Neural cell (in vitro differentiated cells): ENCODE results near the gene DACT2. TPM values are rescaled to one million over a fixed set of nuclear protein-coding genes. Genes with fewer than 3 reads are reported as not detected.

ENCODE experiments used
- H2AFZ ChIP-seq: fragments of 200-600, 300-800 bp; sonication (generic), shearing (Covaris generic); 2 replicates; pipeline ENCODE4 v1.6.0; 2014; ENCODE audit warnings: low read depth, mild to moderate bottlenecking, antibody characterized with exemption, low read length, moderate library complexity
- H3F3A ChIP-seq: fragments of 200-600 bp; shearing (Covaris generic); 2 replicates; pipeline ENCODE4 v1.6.1; 2016; ENCODE audit warnings: mild to moderate bottlenecking, moderate library complexity, mixed read lengths, antibody characterized with exemption, low read length; ENCODE audit not compliant: insufficient read depth, poor library complexity, severe bottlenecking
- H3K27ac ChIP-seq: fragments of 200-600, 300-800 bp; sonication (generic), shearing (Covaris generic); 2 replicates; pipeline ENCODE4 v1.5.1; 2014; ENCODE audit warnings: mild to moderate bottlenecking, low read length, moderate library complexity
- H3K27me3 ChIP-seq: fragments of 300-800, 200-600 bp; sonication (generic), shearing (Covaris generic); 2 replicates; pipeline ENCODE4 v1.6.0; 2014; ENCODE audit warnings: mild to moderate bottlenecking, low read depth, low read length, moderate library complexity; ENCODE audit not compliant: insufficient read depth
- H3K36me3 ChIP-seq: fragments of 300-800, 200-600 bp; sonication (generic), shearing (Covaris generic); 2 replicates; pipeline ENCODE4 v1.5.1; 2014; ENCODE audit warnings: mild to moderate bottlenecking, antibody characterized with exemption, low read length, moderate library complexity; ENCODE audit not compliant: insufficient read depth
- H3K4me2 ChIP-seq: fragments of 300-800, 200-600 bp; sonication (generic), shearing (Covaris generic); 2 replicates; pipeline ENCODE4 v1.6.0; 2014; ENCODE audit warnings: mild to moderate bottlenecking, low read length
- H3K4me3 ChIP-seq: fragments of 300-800, 200-600 bp; sonication (generic), shearing (Covaris generic); 2 replicates; pipeline ENCODE4 v1.5.1; 2014; ENCODE audit warnings: mild to moderate bottlenecking, low read length, moderate library complexity
- H3K79me2 ChIP-seq: fragments of 200-600 bp; shearing (Covaris generic); replicated peaks from 2 replicates; pipeline ENCODE4 v1.6.0; 2014; ENCODE audit warnings: mild to moderate bottlenecking, low read length, moderate library complexity; ENCODE audit not compliant: insufficient read depth
- H3K9ac ChIP-seq: fragments of 300-800, 200-600 bp; sonication (generic), shearing (Covaris generic); 2 replicates; pipeline ENCODE4 v1.6.1; 2016; ENCODE audit warnings: mild to moderate bottlenecking, low read length, mixed read lengths
- H3K9me2 ChIP-seq: fragments of 200-600 bp; shearing (Covaris generic); 2 replicates; pipeline ENCODE4 v1.6.1; 2016; ENCODE audit warnings: mild to moderate bottlenecking, low read length, mixed read lengths; ENCODE audit not compliant: insufficient read depth
- H3K9me3 ChIP-seq: fragments of 200-600, 300-800 bp; sonication (generic), shearing (Covaris generic); 2 replicates; pipeline ENCODE4 v1.6.1; 2016; ENCODE audit warnings: mild to moderate bottlenecking, mixed run types, low read length, moderate library complexity, mixed read lengths
- H4K20me1 ChIP-seq: fragments of 200-600 bp; shearing (Covaris generic); 2 replicates; pipeline ENCODE4 v1.6.1; 2016; ENCODE audit warnings: mild to moderate bottlenecking, mixed run types; ENCODE audit not compliant: insufficient read depth
- EP300 ChIP-seq: fragments of 450-650 bp; conservative IDR thresholded peaks from 2 replicates; pipeline ENCODE4 v1.6.1; 2014; ENCODE audit warnings: antibody characterized with exemption, mild to moderate bottlenecking, moderate library complexity; ENCODE audit not compliant: poor library complexity, severe bottlenecking
- EZH2 ChIP-seq: fragments of 200-600, 300-800 bp; shearing (Covaris generic), sonication (generic); IDR thresholded peaks from 2 replicates; pipeline ENCODE4 v1.6.1; 2014; ENCODE audit warnings: antibody characterized with exemption, low read length, borderline replicate concordance, mild to moderate bottlenecking; ENCODE audit not compliant: insufficient read depth, poor library complexity, severe bottlenecking
- MXI1 ChIP-seq: fragments of 450-650 bp; conservative IDR thresholded peaks from 2 replicates; pipeline ENCODE4 v1.6.1; 2014; ENCODE audit warnings: antibody characterized with exemption, mild to moderate bottlenecking; ENCODE audit not compliant: poor library complexity, severe bottlenecking
- POLR2AphosphoS5 ChIP-seq: IDR thresholded peaks from 2 replicates; pipeline ENCODE4 v1.6.1; 2012
- RAD21 ChIP-seq: fragments of 450-650 bp; conservative IDR thresholded peaks from 2 replicates; pipeline ENCODE4 v1.6.1; 2014; ENCODE audit warnings: antibody characterized with exemption, mild to moderate bottlenecking, moderate library complexity
- SMC3 ChIP-seq: fragments of 450-650 bp; conservative IDR thresholded peaks from 2 replicates; pipeline ENCODE4 v1.6.1; 2014; ENCODE audit warnings: antibody characterized with exemption, mild to moderate bottlenecking, moderate library complexity; ENCODE audit not compliant: poor library complexity
- TAF1 ChIP-seq: IDR thresholded peaks from 2 replicates; pipeline ENCODE4 v1.6.1; 2012; ENCODE audit warnings: low read depth
- polyA plus RNA-seq: library from polyadenylated mRNA; depleted of rRNA; stranded (reverse); fragments of >200 nt; gene quantifications from 2 replicates; pipeline ENCODE4 v1.2.3, GENCODE V29; 2014
- TF ChIP-seq, protein P1 (sequence below): fragments of 450-650 bp; IDR thresholded peaks from 2 replicates; pipeline ENCODE4 v1.5.1; 2014; ENCODE audit warnings: antibody characterized with exemption, mild to moderate bottlenecking, moderate library complexity; ENCODE audit not compliant: poor library complexity, severe bottlenecking
- TF ChIP-seq, protein P2 (sequence below): IDR thresholded peaks from 2 replicates; pipeline ENCODE4 v1.6.1; 2012; ENCODE audit warnings: borderline replicate concordance

Gene DACT2
- polyA plus RNA-seq, 1 donor from 2014 or later, result 0.48 TPM

DNA sequence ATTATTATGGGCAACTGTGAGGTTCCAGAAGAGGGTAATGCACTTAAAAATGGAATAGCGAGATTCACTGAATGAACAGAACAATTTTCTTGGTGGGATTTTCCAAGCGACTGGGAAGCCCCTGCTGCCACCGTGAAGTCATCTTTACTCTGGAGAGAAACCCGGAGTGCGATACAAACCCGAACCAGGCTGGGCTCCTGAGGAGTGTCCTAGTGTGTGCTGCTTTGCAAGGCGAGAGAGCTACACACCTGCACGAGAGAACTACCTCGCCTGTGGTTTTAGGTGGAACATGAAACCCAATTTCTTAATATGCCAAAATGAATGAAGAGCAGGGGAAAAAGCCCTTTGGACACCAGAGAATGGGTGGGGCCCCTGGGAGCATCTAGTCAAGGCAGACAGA lies 33.5 kb upstream of the DACT2 start:
- H4K20me1 ChIP-seq, result no peaks in the 10 kb centered on the region
- TF ChIP-seq POLR2AphosphoS5, result no peak
- no peak for TF ChIP-seq EZH2
- TF ChIP-seq EP300, result no peak
- no peak for TF ChIP-seq TAF1
- TF ChIP-seq SMC3, result no peak
- no peak for TF ChIP-seq MXI1
- TF ChIP-seq, protein P1, sequence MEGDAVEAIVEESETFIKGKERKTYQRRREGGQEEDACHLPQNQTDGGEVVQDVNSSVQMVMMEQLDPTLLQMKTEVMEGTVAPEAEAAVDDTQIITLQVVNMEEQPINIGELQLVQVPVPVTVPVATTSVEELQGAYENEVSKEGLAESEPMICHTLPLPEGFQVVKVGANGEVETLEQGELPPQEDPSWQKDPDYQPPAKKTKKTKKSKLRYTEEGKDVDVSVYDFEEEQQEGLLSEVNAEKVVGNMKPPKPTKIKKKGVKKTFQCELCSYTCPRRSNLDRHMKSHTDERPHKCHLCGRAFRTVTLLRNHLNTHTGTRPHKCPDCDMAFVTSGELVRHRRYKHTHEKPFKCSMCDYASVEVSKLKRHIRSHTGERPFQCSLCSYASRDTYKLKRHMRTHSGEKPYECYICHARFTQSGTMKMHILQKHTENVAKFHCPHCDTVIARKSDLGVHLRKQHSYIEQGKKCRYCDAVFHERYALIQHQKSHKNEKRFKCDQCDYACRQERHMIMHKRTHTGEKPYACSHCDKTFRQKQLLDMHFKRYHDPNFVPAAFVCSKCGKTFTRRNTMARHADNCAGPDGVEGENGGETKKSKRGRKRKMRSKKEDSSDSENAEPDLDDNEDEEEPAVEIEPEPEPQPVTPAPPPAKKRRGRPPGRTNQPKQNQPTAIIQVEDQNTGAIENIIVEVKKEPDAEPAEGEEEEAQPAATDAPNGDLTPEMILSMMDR, result no peak
- TF ChIP-seq RAD21, result no peak
- TF ChIP-seq, protein P2, sequence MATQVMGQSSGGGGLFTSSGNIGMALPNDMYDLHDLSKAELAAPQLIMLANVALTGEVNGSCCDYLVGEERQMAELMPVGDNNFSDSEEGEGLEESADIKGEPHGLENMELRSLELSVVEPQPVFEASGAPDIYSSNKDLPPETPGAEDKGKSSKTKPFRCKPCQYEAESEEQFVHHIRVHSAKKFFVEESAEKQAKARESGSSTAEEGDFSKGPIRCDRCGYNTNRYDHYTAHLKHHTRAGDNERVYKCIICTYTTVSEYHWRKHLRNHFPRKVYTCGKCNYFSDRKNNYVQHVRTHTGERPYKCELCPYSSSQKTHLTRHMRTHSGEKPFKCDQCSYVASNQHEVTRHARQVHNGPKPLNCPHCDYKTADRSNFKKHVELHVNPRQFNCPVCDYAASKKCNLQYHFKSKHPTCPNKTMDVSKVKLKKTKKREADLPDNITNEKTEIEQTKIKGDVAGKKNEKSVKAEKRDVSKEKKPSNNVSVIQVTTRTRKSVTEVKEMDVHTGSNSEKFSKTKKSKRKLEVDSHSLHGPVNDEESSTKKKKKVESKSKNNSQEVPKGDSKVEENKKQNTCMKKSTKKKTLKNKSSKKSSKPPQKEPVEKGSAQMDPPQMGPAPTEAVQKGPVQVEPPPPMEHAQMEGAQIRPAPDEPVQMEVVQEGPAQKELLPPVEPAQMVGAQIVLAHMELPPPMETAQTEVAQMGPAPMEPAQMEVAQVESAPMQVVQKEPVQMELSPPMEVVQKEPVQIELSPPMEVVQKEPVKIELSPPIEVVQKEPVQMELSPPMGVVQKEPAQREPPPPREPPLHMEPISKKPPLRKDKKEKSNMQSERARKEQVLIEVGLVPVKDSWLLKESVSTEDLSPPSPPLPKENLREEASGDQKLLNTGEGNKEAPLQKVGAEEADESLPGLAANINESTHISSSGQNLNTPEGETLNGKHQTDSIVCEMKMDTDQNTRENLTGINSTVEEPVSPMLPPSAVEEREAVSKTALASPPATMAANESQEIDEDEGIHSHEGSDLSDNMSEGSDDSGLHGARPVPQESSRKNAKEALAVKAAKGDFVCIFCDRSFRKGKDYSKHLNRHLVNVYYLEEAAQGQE, result no peak

DNA sequence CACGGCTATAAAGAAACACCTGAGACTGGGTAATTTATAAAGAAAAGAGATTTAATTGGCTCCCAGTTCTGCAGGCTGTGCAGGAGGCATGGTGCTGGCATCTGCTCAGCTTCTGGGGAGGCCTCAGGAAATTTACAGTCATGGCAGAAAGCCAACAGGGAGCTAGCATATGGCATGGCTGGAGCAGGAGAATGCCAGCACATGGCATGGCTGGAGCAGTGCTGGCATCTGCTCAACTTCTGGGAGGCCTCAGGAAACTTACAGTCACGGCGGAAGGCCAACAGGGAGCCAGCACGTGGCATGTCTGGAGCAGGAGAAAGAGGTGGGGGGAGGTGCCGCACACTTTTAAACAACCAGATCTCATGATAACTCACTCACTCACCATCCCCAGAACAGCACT lies 32.5 kb upstream of the DACT2 start:
- Histone ChIP-seq H3K27me3 (no peaks in the 10 kb centered on the region), H3F3A (no peaks in the 10 kb centered on the region), H4K20me1 (no peaks in the 10 kb centered on the region), H3K27ac (no peak overlapping the region), H3K4me2 (no peak overlapping the region), H2AFZ (no peak overlapping the region), H3K9me2 (no peaks in the 10 kb centered on the region), H3K4me3 (no peak overlapping the region), H3K79me2 (no peaks in the 10 kb centered on the region), H3K9ac (no peak overlapping the region), H3K36me3 (no peaks in the 10 kb centered on the region), H3K9me3 (no peaks in the 10 kb centered on the region)
- TF ChIP-seq, protein P2, result no peak

More for the DNA sequence above, 33.5 kb upstream of the DACT2 start:
- Histone ChIP-seq H3K36me3 (no peaks in the 10 kb centered on the region), H3K9ac (no peak overlapping the region), H3K9me2 (no peaks in the 10 kb centered on the region), H3K27me3 (no peaks in the 10 kb centered on the region), H3K4me2 (no peak overlapping the region), H3F3A (no peaks in the 10 kb centered on the region), H3K79me2 (no peaks in the 10 kb centered on the region), H2AFZ (no peak overlapping the region), H3K4me3 (no peak overlapping the region), H3K27ac (no peak overlapping the region), H3K9me3 (no peaks in the 10 kb centered on the region)
